GM20000 (cell line): Measurements from ENCODE around the gene MTHFD1L.
A peak's percentile ranks its signal among the peaks of the same experiment; 100 is the strongest.
"Not testable (repeated sequence)": the region's sequence is repeated elsewhere in the genome, so short reads cannot be mapped to it uniquely, and the experiment has no call there.

Experiments used
- DNase-seq: peaks from one replicate; pipeline ENCODE4 v3.0.0; 2012; ENCODE audit warnings: low spot score
- CTCF ChIP-seq: IDR thresholded peaks from 2 replicates; pipeline ENCODE4 v1.5.1; 2012; ENCODE audit warnings: mild to moderate bottlenecking, control low read depth; ENCODE audit errors: extremely low read depth, missing control alignments

MTHFD1L gene

GRCh38 chr6:150865406-150866146, at the start of gene MTHFD1L:
MTHFD1L (plus strand) TSS chr6:150865702; CDS start chr6:150865823, 121 bp downstream.
- peak; percentile 78 for TF ChIP-seq CTCF
- peak; percentile 90 for DNase-seq

GRCh38 chr6:150816554-150816953, 48.9 kb upstream of the MTHFD1L start:
- not testable (repeated sequence) for DNase-seq

GRCh38 chr6:150822932-150823331, 42.6 kb upstream of the MTHFD1L start:
- DNase-seq = no peak
- TF ChIP-seq CTCF = no peak

- no peak for TF ChIP-seq CTCF
- no peak for DNase-seq
These were observed 38.7 kb upstream of the MTHFD1L start for GRCh38 chr6:150826788-150827187.

- DNase-seq = not testable (repeated sequence)
These were observed 37.4 kb upstream of the MTHFD1L start for GRCh38 chr6:150828107-150828506.

- no peak for TF ChIP-seq CTCF
- DNase-seq = no peak
These were observed 34.9 kb upstream of the MTHFD1L start for GRCh38 chr6:150830439-150831165.

GRCh38 chr6:150831577-150831976, 33.9 kb upstream of the MTHFD1L start:
- TF ChIP-seq CTCF = no peak
- DNase-seq = no peak

GRCh38 chr6:150835620-150836019, 29.9 kb upstream of the MTHFD1L start:
- no peak for TF ChIP-seq CTCF
- no peak for DNase-seq
